Fibroblast of the aortic adventitia (primary cell): ENCODE measurements around the gene MRPL28. TPM values are rescaled to one million over a fixed set of nuclear protein-coding genes. Genes with fewer than 3 reads are reported as not detected.
A peak's percentile ranks its signal among the peaks of the same experiment; 100 is the strongest.
"Not testable (repeated sequence)": the region's sequence is repeated elsewhere in the genome, so short reads cannot be mapped to it uniquely, and the experiment has no call there.

Experiments
- DNase-seq: peaks from one replicate; pipeline ENCODE4 v3.0.0-alpha.2; 2010; ENCODE audit warnings: low read depth
- H3K4me3 ChIP-seq: 2 replicates; pipeline ENCODE4 v1.5.1; 2011; ENCODE audit warnings: low read depth, mild to moderate bottlenecking, control low read depth, low read length, moderate library complexity
- total RNA-seq: library from RNA; depleted of rRNA; stranded (reverse); fragments of >200 nt; gene quantifications from 2 replicates; pipeline ENCODE4 v1.2.3, GENCODE V29; 2012; ENCODE audit warnings: low replicate concordance
- TF ChIP-seq, protein P1 (sequence below): IDR thresholded peaks from 2 replicates; pipeline ENCODE4 v1.5.1; 2011; ENCODE audit warnings: mild to moderate bottlenecking, low read length, control low read depth, inconsistent platforms; ENCODE audit not compliant: insufficient read depth

The MRPL28 gene
- total RNA-seq, 1 donor = 49.3 TPM

DNA sequence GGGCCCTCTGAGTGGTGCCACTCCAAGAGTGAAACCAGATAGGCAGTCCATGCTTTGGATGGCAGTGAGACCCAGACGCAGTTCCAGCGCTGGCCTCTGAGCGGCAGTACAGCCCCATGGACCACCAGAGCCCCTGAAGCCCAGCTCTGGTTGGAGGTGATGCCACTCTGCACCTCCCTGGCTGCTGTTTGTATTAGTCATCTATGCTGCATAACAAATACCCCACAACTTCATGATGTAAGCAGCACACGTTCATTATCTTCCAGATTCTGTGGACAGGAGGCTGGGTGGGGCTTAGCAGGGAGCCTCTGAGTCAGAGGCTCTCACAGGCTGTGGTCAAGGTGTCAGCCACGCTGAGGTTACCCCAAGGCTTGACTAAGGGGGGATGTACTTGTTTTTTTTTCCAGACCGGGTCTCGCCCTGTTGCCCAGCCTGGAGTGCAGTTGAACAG is 21.6 kb upstream of the MRPL28 start:
- DNase-seq = peak; percentile 70
- TF ChIP-seq, protein P1, sequence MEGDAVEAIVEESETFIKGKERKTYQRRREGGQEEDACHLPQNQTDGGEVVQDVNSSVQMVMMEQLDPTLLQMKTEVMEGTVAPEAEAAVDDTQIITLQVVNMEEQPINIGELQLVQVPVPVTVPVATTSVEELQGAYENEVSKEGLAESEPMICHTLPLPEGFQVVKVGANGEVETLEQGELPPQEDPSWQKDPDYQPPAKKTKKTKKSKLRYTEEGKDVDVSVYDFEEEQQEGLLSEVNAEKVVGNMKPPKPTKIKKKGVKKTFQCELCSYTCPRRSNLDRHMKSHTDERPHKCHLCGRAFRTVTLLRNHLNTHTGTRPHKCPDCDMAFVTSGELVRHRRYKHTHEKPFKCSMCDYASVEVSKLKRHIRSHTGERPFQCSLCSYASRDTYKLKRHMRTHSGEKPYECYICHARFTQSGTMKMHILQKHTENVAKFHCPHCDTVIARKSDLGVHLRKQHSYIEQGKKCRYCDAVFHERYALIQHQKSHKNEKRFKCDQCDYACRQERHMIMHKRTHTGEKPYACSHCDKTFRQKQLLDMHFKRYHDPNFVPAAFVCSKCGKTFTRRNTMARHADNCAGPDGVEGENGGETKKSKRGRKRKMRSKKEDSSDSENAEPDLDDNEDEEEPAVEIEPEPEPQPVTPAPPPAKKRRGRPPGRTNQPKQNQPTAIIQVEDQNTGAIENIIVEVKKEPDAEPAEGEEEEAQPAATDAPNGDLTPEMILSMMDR = peak; percentile 77

DNA sequence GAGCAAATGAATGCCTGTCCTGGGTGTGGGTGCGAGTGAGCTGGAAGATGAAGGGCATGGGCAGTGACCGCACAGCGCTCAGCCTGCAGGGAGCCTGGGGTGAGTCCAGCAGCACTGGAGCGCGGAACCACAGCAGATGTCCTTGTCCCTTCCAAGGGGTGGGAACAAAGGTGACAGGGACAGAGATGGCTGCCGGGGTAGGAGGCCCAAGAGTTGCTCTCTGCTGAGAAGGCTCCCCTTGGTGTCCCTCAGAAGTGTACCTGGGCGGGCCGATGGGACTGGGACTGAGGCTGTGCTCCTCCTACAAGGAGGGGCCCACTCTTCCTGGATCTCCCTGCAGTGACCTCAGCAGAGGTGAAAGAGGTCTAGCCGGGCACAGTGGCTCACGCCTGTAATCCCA is 19.0 kb upstream of the MRPL28 start:
- no peak for DNase-seq
- no peak overlapping the region for H3K4me3 ChIP-seq
- TF ChIP-seq, protein P1 = no peak

More for the DNA sequence above, 21.6 kb upstream of the MRPL28 start:
- no peak overlapping the region for H3K4me3 ChIP-seq

DNA sequence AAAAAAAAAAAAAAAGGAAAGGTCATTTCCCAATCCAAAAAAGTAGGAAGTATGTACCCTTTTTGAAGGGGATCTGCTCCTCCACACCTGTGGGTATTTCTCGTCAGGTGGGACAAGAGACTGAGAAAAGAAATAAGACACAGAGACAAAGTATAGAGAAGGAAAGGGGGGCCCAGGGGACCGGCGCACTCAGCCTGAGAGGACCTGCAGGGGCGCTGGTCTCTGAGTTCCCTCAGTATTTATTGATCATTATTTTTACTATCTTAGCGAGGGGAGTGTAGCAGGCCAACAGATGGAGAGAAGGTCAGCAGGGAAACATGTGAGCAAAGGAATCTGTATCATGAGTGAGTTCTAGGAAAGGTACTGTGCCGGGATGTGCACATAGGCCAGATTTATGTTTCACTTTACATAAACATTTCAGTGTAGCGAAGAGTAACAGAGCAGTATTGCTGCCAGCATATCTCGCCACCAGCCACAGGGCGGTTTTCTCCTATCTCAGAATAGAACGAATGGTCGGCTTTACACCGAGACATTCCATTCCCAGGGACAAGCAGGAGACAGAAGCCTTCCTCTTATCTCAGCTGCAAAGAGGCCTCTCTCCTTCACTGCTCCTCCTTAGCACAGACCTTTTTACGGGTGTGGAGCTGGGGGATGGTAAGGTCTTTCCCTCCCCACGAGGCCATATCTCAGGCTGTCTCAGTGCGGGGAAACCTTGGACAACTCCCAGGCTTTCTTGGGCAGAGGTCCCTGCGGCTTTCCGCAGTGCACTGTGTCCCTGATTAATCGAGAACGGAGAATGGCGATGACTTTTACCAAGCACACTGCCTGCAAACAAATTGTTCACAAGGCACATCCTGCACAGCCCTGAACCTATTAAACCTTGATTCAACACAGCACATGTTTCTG is 17.7 kb upstream of the MRPL28 start:
- DNase-seq = peak; percentile 47
- H3K4me3 ChIP-seq = not testable (repeated sequence)
- TF ChIP-seq, protein P1 = peak; percentile 11

DNA sequence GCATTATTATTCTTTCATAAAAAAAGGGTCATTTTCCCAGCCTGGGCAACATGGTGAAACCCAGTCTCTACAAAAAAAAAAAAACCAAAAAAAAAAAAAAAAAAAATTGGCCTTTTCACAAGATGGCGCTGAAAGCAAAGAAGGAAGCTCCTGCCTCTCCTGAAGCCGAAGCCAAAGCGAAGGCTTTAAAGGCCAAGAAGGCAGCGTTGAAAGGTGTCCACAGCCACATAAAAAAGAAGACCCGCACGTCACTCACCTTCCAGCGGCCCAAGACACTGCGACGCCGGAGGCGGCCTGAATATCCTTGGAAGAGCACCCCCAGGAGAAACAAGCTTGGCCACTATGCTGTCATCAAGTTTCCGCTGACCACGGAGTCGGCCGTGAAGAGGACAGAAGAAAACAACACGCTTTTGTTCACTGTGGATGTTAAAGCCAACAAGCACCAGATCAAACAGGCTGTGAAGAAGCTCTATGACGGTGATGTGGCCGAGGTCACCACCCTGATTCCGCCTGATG is 16.4 kb upstream of the MRPL28 start:
- H3K4me3 ChIP-seq = no peak overlapping the region
- TF ChIP-seq, protein P1 = no peak
- DNase-seq = no peak

DNA sequence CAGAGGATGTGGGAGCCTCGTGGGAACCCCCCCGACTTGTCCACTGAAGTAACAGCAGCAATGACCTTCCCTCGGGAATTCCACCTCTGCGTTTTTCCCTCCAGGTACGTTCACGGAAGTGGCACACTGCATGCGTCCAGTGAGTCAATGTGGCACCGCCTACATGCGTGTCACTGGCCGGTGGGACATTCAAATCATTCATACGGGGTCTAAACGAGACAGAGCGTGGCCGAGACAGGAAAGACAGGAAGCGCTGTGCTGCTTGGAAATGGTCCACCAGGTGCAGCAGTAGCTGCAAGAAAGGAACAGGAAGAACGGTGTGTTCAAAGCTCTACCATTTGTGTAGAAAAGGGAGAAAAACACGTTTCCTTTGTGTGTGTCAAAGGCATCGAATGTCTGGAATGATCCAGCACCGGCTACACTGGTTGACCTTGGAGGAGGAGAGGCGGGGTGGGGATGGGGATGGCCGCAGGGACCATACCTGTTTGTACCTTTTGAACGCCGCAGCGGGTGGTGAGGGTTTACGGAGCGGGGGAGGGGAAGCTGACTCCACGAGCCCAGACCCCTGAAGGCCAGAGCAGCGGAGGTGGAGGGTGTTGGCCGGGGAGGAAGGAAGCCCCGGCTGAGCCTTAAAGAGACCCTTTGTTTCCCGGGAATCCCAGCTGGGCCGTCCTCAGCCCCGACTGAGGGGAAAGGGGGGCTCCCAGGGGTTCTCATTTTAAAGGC is 13.2 kb upstream of the MRPL28 start:
- no peak overlapping the region for H3K4me3 ChIP-seq
- TF ChIP-seq, protein P1 = no peak
- DNase-seq = no peak

DNA sequence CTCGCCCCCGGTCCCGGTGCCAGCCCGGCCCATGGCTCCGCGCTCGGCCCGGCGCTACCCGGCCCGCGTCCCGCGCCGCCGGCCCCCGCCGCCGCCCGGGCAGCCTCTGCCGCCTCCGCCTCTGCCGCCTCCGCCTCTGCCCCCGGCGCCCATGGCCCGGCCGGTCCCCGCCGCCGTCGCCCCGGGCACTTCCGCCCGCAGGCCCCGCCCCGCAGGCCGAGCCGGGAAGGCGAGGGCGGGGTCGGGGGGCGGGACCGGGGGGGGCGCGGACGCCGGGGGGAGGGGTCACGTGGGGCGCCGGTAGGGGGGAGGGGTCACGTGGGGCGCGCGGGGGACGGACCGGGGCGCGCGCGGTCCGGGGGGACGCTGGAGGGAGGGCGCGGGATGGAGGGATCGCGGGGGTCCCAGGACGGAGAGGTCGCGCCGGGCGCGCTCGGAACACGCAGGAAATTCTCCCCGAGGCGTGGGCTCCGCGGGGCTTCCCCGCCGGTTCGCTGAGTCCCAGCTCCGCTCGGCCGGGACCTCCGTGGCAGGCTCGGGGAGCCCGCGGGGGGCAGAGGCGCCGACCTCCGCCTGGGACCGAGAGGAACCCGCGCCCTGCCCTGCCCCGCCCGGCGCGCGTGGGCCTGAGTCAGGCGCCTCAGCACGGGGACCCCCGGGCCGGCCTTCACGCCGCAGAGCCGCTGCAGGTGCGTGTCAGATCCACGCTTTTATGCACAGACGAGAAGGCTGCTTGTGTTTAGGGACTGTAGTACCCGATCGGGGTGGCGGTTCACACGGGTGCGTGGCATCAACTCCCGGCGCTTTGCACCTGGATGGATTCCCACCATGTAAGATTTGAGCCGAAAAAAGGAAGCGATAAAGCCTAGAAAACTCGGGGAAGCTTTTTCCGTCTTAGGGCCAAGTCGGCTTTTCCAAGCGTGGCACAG is 11.7 kb upstream of the MRPL28 start, which contains the start of gene PGAP6:
Gene PGAP6 (minus strand): TSS at position 190 of the 929 bp plus-strand sequence. CDS start 157 bp downstream, at position 33.
- H3K4me3 ChIP-seq = peak within 1 kb of the TSS; percentile 79
- DNase-seq = peak; percentile 28
- TF ChIP-seq, protein P1 = no peak
